Measurements from ENCODE around the gene MORN2. TPM values are rescaled to one million over a fixed set of nuclear protein-coding genes. Genes with fewer than 3 reads are reported as not detected.

The MORN2 gene
- total and polyA plus RNA-seq, 2 of the 4 experiments (the other 2 are of a cell fraction), result 13.1 to 16.5 TPM

- no peak overlapping the region for H2BK120ac ChIP-seq (ENCODE audit: low read depth, low read length)
- H3K18ac ChIP-seq (ENCODE audit: low read depth, low read length), result no peak overlapping the region
- H3K4me3 ChIP-seq (ENCODE audit: insufficient read depth, low read depth, low read length), result no peak overlapping the region
- no peak overlapping the region for H4K5ac ChIP-seq (ENCODE audit: low read depth, low read length)
- no CpG with 5 or more reads among the region's 1 CpG for WGBS, 2 experiments (ENCODE audit: extremely low coverage in 2 of 2, insufficient read length in 1 of 2)
- H3K27me3 ChIP-seq (ENCODE audit: control insufficient read depth, insufficient read depth, low read length), result no peaks in the 10 kb centered on the region
- no peak overlapping the region for H3K4ac ChIP-seq (ENCODE audit: low read depth, low read length)
- no peak overlapping the region for H3K9ac ChIP-seq (ENCODE audit: low read depth, low read length)
- no peak overlapping the region for H2AFZ ChIP-seq (replicated peaks; ENCODE audit: low read length, poor library complexity)
- ATAC-seq (ENCODE audit: low read depth), result no peak
- no peak overlapping the region for H3K14ac ChIP-seq (replicated peaks; ENCODE audit: low read depth, low read length)
- H2AK5ac ChIP-seq (ENCODE audit: low read depth, low read length), result no peak overlapping the region
- H4K20me1 ChIP-seq (ENCODE audit: insufficient read depth, low read length), result no peaks in the 10 kb centered on the region
- no peak for DNase-seq
- no peak overlapping the region for H3K56ac ChIP-seq (ENCODE audit: extremely low read depth, insufficient read depth, low read length)
- no peak for TF ChIP-seq FOS (IDR thresholded peaks at IDR 0.05; ENCODE audit: low read depth, low read length)
- TF ChIP-seq ELK1 (IDR thresholded peaks at IDR 0.05; ENCODE audit: borderline replicate concordance, low read depth, low read length), result no peak
- TF ChIP-seq USF2 (IDR thresholded peaks at IDR 0.05; ENCODE audit: low read depth, low read length), result no peak
- no peak for TF ChIP-seq MXI1 (IDR thresholded peaks at IDR 0.05; ENCODE audit: borderline replicate concordance, low read depth, low read length)
- H3K9me1 ChIP-seq (ENCODE audit: insufficient read depth, low read length), result no peaks in the 10 kb centered on the region
- H4K8ac ChIP-seq (ENCODE audit: low read depth in 2 of 2, low read length in 2 of 2), result no peak overlapping the region
- ChIA-PET POLR2A (ENCODE audit: unreplicated experiment) (no interaction called here), CTCF (no interaction called here)
- in situ Hi-C loops (cut with MboI; ENCODE audit: low sequenced_read_pairs), result no loop called here
- no peaks in the 10 kb centered on the region for H3K79me1 ChIP-seq (ENCODE audit: low read depth in 1 of 2, low read length in 2 of 2)
- no peak overlapping the region for H2BK20ac ChIP-seq (ENCODE audit: low read depth, low read length)
- no peak overlapping the region for H2BK15ac ChIP-seq (ENCODE audit: low read depth, low read length)
- no TSS peak for BruUV-seq (replicated peaks)
- H3K36me3 ChIP-seq (ENCODE audit: control insufficient read depth, insufficient read depth, low read length), result no peaks in the 10 kb centered on the region
- no peak overlapping the region for H3K4me2 ChIP-seq (ENCODE audit: low read depth, low read length)
- H3K4me1 ChIP-seq (ENCODE audit: control insufficient read depth, insufficient read depth, low read length), result no peaks in the 10 kb centered on the region
- no peak overlapping the region for H2AK9ac ChIP-seq (replicated peaks; ENCODE audit: low read depth, low read length, poor library complexity)
- no peak overlapping the region for H3K27ac ChIP-seq (ENCODE audit: insufficient read depth, low read length)
- H3K23ac ChIP-seq (ENCODE audit: low read depth, low read length), result no peak overlapping the region
- no peak overlapping the region for H2BK5ac ChIP-seq (ENCODE audit: low read depth, low read length, poor library complexity, severe bottlenecking)
- intact Hi-C loops (cut with micrococcal nuclease), result no loop called here
- dilution Hi-C loops (cut with HindIII; ENCODE audit: low sequenced_read_pairs, unreplicated experiment), result no loop called here
- H3K9me3 ChIP-seq (ENCODE audit: control insufficient read depth, insufficient read depth, low read length), result no peaks in the 10 kb centered on the region
- no peak overlapping the region for H4K91ac ChIP-seq (ENCODE audit: insufficient read depth, low read depth, low read length)
These were observed 35.4 kb downstream of the MORN2 start for GRCh38 chr2:38911191-38911590.

Measured in IMR-90 (cell line).